ENCODE data around the gene ATF2. TPM values are rescaled to one million over a fixed set of nuclear protein-coding genes. Genes with fewer than 3 reads are reported as not detected.

The ATF2 gene
- total and polyA plus RNA-seq, 2 of the 13 experiments (the other 11 are each of a cell fraction or from before 2014, with no cell fraction given), result 91.6 to 95.1 TPM

DNA sequence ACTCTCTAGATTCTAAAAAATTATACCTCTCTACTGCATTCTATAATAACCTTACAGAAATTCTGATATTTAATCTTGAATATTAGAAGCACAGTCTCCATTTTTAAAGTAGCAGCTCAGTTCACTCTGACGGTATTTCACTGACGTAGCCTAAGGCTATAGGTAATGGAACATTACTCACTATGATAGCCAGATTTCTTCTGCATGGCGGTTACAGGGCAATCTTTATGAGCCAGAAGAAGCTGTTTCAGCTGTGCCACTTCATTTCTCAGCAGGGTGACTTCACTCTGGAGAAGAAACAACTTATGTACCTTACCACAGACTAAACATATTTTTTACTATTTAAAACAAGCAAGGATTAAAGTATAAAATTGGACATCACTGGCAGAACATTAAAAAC, 87.5 kb downstream of the ATF2 start (continued):
- TF ChIP-seq, protein P1, sequence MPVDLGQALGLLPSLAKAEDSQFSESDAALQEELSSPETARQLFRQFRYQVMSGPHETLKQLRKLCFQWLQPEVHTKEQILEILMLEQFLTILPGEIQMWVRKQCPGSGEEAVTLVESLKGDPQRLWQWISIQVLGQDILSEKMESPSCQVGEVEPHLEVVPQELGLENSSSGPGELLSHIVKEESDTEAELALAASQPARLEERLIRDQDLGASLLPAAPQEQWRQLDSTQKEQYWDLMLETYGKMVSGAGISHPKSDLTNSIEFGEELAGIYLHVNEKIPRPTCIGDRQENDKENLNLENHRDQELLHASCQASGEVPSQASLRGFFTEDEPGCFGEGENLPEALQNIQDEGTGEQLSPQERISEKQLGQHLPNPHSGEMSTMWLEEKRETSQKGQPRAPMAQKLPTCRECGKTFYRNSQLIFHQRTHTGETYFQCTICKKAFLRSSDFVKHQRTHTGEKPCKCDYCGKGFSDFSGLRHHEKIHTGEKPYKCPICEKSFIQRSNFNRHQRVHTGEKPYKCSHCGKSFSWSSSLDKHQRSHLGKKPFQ (CRISPR knock-in tag; IDR thresholded peaks at IDR 0.05; ENCODE audit: insufficient replicate concordance), result no peak
- no peak for TF ChIP-seq ELF3 (CRISPR knock-in tag; IDR thresholded peaks at IDR 0.05)
- no peak for TF ChIP-seq REPIN1 (CRISPR knock-in tag; IDR thresholded peaks at IDR 0.05; ENCODE audit: borderline replicate concordance, low read depth)
- TF ChIP-seq, protein P2, sequence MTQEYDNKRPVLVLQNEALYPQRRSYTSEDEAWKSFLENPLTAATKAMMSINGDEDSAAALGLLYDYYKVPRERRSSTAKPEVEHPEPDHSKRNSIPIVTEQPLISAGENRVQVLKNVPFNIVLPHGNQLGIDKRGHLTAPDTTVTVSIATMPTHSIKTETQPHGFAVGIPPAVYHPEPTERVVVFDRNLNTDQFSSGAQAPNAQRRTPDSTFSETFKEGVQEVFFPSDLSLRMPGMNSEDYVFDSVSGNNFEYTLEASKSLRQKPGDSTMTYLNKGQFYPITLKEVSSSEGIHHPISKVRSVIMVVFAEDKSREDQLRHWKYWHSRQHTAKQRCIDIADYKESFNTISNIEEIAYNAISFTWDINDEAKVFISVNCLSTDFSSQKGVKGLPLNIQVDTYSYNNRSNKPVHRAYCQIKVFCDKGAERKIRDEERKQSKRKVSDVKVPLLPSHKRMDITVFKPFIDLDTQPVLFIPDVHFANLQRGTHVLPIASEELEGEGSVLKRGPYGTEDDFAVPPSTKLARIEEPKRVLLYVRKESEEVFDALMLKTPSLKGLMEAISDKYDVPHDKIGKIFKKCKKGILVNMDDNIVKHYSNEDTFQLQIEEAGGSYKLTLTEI (CRISPR knock-in tag; conservative IDR thresholded peaks at IDR 0.05), result no peak
- TF ChIP-seq, protein P3, sequence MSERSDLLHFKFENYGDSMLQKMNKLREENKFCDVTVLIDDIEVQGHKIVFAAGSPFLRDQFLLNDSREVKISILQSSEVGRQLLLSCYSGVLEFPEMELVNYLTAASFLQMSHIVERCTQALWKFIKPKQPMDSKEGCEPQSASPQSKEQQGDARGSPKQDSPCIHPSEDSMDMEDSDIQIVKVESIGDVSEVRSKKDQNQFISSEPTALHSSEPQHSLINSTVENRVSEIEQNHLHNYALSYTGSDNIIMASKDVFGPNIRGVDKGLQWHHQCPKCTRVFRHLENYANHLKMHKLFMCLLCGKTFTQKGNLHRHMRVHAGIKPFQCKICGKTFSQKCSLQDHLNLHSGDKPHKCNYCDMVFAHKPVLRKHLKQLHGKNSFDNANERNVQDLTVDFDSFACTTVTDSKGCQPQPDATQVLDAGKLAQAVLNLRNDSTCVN (CRISPR knock-in tag; IDR thresholded peaks at IDR 0.05; ENCODE audit: borderline replicate concordance), result no peak
- TF ChIP-seq GATAD1 (CRISPR knock-in tag; IDR thresholded peaks at IDR 0.05), result no peak
- no peak for TF ChIP-seq ZNF781 (CRISPR knock-in tag; IDR thresholded peaks at IDR 0.05; ENCODE audit: borderline replicate concordance, not compliant biosample characterization)
- no peak for TF ChIP-seq ZNF780A (CRISPR knock-in tag; IDR thresholded peaks at IDR 0.05)

DNA sequence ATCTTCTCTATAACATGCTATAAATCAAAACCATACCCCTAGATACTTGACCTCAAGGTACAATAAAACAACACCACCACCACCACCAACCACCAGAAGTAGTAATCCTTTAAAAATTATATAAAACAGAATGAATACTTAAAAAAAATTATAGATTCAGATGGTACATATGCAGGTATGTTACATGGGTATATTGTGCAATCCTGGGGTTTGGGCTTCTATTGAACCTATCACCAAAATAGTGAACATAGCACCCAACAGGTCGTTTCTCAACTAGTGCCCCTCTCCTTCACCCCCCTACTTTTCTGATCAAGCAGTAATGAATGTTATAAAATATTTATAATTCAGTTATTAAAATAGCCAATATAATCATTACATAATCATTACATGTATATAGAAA, 91.7 kb downstream of the ATF2 start:
- intact Hi-C loops (cut with micrococcal nuclease; ENCODE audit: unreplicated experiment) (no loop called here), in situ Hi-C loops (cut with HindIII; ENCODE audit: extremely low pct_ligation_motif_present, low pct_unique_long_range_greater_than_20kb) (no loop called here)
- BruUV-seq (replicated peaks), result no TSS peak

More for the DNA sequence above, 91.7 kb downstream of the ATF2 start:
- FAIRE-seq, result no peak
- Histone ChIP-seq H3K79me2 (ENCODE audit: insufficient read depth, low read length) (no peaks in the 10 kb centered on the region), H4K20me1 (ENCODE audit: insufficient read depth, low read length) (no peaks in the 10 kb centered on the region), H3K27ac (ENCODE audit: extremely low read length, insufficient read depth, low read length) (no peak overlapping the region), H3K9ac (ENCODE audit: insufficient read depth, low read depth, low read length) (no peak overlapping the region), H3K27me3 (ENCODE audit: control insufficient read depth in 1 of 2, insufficient read depth in 2 of 2, low read length in 2 of 2) (no peaks in the 10 kb centered on the region), H3K9me3 (ENCODE audit: low read length) (no peaks in the 10 kb centered on the region), H3K4me3 (replicated peaks in 1 of 3; ENCODE audit: insufficient read depth in 1 of 3, low read depth in 2 of 3, low read length in 3 of 3) (no peak overlapping the region), H3K36me3 (replicated peaks in 1 of 2; ENCODE audit: control insufficient read depth in 1 of 2, insufficient read depth in 2 of 2, low read length in 2 of 2) (peaks cover 11 to 68% of the 10 kb centered on the region in 2 experiments), H3K4me2 (ENCODE audit: low read depth, low read length) (no peak overlapping the region), H2AFZ (ENCODE audit: low read length) (no peak overlapping the region), H3K4me1 (ENCODE audit: insufficient read depth, low read length) (no peaks in the 10 kb centered on the region)
- ChIA-PET POLR2A (no interaction called here), CTCF (ENCODE audit: low intra/inter-chr PET ratio, low total read pairs) (no interaction called here)
- no peak for DNase-seq (ENCODE audit: low spot score)
- 96% methylated on average over 1 of the region's 1 CpG for WGBS (ENCODE audit: low lambda C conversion rate)
- no peak for TF ChIP-seq ZNF264 (CRISPR knock-in tag; IDR thresholded peaks at IDR 0.05)
- TF ChIP-seq ZNF446 (CRISPR knock-in tag; IDR thresholded peaks at IDR 0.05), result no peak
- no peak for TF ChIP-seq ZNF570 (CRISPR knock-in tag; IDR thresholded peaks at IDR 0.05; ENCODE audit: borderline replicate concordance)
- TF ChIP-seq, protein P4, sequence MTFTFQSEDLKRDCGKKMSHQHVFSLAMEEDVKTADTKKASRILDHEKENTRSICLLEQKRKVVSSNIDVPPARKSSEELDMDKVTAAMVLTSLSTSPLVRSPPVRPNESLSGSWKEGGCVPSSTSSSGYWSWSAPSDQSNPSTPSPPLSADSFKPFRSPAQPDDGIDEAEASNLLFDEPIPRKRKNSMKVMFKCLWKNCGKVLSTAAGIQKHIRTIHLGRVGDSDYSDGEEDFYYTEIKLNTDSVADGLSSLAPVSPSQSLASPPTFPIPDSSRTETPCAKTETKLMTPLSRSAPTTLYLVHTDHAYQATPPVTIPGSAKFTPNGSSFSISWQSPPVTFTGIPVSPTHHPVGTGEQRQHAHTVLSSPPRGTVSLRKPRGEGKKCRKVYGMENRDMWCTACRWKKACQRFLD (CRISPR knock-in tag; IDR thresholded peaks at IDR 0.05; ENCODE audit: borderline replicate concordance), result no peak
- TF ChIP-seq FOXP1 (IDR thresholded peaks at IDR 0.05), result no peak
- TF ChIP-seq FOXP1 (CRISPR knock-in tag; IDR thresholded peaks at IDR 0.05), result no peak
- peak; percentile 75 for TF ChIP-seq CEBPB (IDR thresholded peaks at IDR 0.05; ENCODE audit: borderline replicate concordance, low read depth, low read length)
- ATAC-seq, result no peak

Data from HepG2 (cell line).